Jurkat, Clone E6-1 (cell line): ENCODE results near the gene OR8A1. TPM values are rescaled to one million over a fixed set of nuclear protein-coding genes. Genes with fewer than 3 reads are reported as not detected.

Experiments
- DNase-seq: peaks from one replicate; pipeline ENCODE4 v3.0.0-alpha.2; 2011; ENCODE audit warnings: low read depth, low spot score
- H3K4me3 ChIP-seq: 2 replicates; pipeline ENCODE4 v1.5.1; 2011; ENCODE audit warnings: mild to moderate bottlenecking, low read length, control low read depth, moderate library complexity
- polyA plus RNA-seq: library from polyadenylated mRNA; unstranded; fragments of >200 nt; gene quantifications from one replicate; pipeline ENCODE4 v1.2.1, GENCODE V29; 2012; ENCODE audit warnings: missing spikeins; ENCODE audit not compliant: insufficient read length, insufficient read depth

Gene OR8A1
- not detected for polyA plus RNA-seq

DNA sequence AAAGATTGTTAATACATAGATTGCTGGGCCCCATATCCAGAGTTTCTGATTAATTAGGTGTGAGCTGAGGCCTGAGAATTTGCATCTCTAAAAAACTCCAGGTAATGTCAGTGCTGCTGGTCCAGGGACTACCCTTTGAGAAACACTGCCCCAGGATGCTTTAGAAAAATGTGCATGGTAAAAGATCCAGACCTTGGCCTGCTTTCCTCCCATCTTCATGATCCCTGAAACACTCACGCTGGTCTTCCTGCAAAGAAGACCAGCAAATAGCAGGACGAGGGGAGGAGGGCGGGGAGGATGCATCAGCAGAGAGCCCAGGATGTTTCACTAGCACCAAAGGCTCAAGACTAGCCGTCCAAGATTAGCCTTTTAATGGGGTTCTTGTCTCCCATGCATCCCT, at the start of gene OR8A1:
Gene OR8A1, plus strand, starts transcription at position 301 of the 400 bp plus-strand sequence. CDS start 123 bp downstream, outside the sequence.
- no peak within 1 kb of the TSS for H3K4me3 ChIP-seq
- no peak for DNase-seq

DNA sequence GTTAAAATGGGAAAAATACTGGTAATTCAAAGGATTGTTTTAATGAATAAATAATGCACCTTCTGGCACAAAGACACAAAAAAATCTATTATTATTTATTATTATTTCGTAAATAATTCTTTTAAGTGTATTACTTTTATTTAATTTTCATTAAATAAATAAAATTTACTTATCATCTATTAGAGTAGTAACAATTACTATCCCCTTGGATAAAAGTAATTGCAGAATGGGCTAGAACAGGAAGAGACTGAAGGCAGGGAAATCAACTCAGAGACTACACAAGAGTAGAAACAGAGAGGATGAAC, 49.3 kb upstream of the OR8A1 start:
- H3K4me3 ChIP-seq = no peak overlapping the region
- DNase-seq = no peak

DNA sequence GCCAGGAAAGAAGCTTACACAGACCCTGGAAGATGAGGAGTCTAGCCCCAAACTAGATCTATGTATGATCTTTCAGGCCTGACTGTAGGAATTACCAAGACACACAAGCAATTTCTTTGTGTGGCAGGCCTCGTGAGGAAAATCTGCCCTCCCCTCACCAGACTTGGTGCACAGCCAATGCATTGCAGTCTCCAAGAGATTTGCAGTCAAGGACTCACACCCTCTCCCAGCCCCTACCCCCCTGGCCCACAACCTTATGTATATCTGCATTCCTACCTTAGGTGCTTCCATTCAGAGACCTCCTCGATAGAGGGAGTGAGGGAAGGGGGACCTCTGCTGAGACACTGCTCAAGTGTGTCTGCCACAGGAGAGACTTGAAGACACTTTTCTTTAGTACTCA, 36.2 kb upstream of the OR8A1 start:
- H3K4me3 ChIP-seq = no peak overlapping the region
- DNase-seq = no peak

DNA sequence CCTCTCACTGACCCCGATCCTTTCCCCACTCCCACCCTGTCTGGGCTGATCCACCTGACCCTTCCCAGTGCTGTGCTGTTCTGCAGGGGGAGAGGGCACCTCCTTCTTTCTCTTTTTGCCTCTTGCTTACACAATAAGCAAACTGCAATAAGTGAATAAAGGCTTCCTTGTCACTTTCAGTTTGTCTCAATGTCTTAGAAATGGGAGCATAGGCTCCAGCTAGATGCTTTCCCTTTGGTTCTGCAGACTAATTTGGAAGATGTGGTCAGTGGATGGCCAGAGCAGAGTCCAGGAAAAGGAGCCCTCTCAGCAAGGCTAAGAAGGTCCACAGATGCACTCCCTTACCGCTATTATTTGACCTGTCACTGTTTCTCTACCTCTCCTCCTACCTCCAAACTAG, 35.7 kb upstream of the OR8A1 start:
- no peak for DNase-seq
- H3K4me3 ChIP-seq = no peak overlapping the region

DNA sequence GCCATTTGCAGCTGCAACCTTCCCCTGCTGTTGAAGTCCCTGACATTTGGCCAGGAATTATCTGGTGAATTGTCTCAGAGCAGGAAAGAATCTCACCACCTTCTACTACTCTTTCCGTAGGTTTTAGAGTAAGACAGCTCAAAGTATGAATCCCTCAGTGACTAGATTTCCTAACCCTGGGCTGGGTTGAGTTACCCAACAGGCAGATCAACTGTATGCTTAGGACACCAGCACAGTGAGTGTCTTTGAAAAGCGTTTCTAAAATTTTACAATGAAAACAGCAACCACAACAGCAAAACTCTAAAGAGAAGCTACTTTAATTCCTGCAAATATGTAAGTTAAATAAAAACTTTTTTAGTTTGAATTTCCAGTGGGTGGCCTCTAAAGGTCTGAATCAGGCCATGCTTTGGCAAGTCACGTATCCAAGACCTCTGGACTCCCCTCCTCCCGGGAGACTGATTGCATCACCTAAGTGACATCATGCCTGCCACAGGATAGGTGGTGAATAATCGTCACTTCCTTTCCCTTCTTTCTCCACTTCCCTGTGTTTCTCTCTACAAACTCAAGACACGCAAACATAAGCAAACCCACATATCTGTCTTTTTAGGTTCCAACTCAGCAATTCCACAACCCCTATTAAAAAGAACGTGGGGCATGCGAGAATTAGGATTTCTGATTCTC, 34.1 kb upstream of the OR8A1 start:
- DNase-seq = no peak
- no peak overlapping the region for H3K4me3 ChIP-seq

DNA sequence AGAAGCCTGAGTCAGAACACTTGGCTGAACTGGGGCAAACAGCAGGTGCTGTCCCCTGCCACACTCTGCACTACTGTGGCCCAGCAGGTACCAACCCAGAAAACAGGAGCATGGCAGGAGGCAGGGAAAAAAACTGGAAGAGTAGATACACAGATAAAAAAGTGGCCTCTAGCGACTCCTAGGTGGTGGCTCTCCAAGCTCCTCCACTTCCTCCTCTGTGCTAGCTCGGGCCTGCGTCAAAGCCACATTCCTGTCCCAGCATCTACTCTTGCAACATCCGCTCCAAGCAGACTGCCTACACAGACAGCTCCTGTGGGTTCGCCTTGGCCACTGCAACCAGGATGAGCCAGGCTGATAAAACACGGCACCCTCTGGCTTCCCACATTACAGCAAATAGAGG, 33.3 kb upstream of the OR8A1 start:
- H3K4me3 ChIP-seq = no peak overlapping the region
- DNase-seq = peak; percentile 73

DNA sequence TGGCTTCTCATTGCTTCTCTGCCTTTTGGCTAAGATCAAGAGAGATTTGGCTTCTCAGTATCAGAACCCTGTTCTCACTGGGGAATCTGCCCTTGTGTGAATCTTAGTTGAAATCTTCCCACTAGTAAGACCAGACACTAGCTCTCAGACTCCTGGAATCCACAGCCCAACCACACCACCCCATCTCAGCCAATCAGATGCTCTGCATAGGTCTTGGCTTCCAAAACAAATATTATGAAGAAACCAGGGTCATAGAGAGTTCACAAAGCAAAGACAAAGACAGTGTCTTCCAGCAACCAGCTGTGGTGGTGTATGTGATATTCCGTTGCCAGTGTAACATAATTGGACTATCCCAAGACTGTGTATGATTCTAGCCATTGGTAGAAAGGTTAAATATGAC, 31.8 kb upstream of the OR8A1 start:
- no peak overlapping the region for H3K4me3 ChIP-seq
- DNase-seq = no peak

DNA sequence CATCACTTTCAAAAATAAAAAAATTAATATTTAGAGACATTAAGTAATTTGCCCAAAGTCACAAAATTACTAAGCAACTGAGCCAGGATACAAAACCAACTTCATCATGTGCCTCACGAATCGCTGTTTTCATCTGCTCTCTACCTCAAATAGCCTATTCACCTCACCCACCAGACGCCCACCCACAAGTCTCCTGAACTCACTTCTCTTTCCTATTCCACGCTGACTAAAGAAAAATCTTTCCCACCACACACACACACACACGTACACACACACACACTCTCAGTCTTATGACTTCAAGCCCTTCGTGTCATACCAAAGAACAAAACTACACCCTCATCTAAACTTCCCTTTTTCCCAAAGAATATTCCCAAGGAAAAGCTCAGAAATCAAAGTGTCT, 28.6 kb upstream of the OR8A1 start:
- no peak for DNase-seq
- no peak overlapping the region for H3K4me3 ChIP-seq

DNA sequence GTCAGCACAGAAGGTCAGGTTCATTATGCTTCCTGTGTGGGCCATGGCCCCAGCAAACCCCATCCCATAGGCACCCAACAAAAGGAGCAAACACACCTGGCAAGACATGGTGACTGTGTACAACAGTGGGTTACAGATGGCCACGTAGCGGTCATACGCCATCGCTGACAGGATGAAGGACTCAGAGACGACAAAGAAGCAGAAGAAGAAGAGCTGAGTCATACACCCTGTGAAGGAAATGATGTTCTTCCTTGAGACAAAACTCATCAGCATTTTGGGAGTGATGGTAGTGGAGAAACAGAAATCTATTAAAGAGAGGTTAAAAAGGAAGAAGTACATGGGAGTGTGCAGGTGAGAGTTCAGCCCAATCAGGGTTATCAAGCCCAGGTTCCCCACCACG, 26.7 kb upstream of the OR8A1 start:
- no peak overlapping the region for H3K4me3 ChIP-seq
- no peak for DNase-seq

DNA sequence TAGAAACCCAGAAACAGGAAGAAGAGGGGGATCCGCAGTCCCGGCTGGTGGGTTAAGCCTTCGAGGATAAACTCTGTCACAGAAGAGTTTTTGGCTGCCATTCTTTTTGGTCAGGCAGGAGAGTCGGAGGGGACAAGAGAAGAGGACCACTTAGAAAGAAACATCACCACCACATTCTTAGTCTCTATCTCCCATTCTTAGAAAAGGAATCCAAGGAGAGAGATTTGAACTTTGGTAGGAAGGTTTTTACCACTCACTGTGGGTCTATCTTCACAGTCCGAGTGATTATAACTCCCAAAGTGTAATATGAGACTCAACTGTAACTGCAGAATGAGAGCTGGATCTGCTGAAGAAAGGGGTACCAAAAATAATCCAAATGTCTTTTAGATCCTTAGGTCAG, 26.2 kb upstream of the OR8A1 start, which contains the start of gene OR8B12:
Gene OR8B12, minus strand, starts transcription at position 101 of the 400 bp plus-strand sequence. Its CDS starts 0 bp downstream, at position 101.
- no peak for DNase-seq
- H3K4me3 ChIP-seq = no peak within 1 kb of the TSS

DNA sequence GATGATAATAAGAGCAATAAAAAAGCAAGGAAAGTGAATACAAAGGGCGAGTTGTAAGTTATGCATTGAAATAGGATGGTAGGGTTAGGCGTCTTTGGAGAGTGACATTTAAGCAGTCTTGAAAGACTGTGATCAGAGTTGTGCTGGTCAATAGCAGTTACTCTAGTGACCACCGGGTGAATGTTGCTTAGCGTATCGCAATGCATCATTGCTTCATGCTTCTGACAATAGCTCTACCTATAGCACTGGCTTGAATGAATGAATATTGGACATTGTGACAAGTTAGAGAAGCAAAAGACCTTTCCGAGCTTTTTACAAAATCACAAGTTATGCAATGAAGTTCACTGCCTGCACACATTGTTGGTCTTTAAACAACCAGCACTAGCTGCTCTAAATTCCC, 18.6 kb upstream of the OR8A1 start:
- no peak for DNase-seq

DNA sequence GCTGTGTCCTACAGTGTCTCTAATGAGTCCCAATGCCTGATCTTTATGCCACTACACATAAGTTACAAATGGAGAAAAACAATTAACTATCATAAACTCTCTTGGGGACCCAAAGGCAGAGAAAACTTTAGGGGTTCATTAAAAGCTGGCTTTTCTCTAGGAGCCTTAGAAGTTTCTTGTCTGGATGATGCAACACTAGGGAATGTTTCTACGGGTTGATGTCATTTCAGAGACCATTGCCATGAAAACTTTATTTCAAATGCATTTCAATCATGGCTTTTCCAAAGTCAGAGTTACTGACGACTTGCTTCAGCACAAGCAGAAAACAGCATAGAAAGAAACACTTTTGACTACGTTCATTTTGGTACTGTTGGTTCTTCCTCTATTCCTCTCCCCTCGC, 17.8 kb upstream of the OR8A1 start:
- no peak for DNase-seq
- H3K4me3 ChIP-seq = no peak overlapping the region

More for the DNA sequence above, 18.6 kb upstream of the OR8A1 start:
- H3K4me3 ChIP-seq = no peak overlapping the region

DNA sequence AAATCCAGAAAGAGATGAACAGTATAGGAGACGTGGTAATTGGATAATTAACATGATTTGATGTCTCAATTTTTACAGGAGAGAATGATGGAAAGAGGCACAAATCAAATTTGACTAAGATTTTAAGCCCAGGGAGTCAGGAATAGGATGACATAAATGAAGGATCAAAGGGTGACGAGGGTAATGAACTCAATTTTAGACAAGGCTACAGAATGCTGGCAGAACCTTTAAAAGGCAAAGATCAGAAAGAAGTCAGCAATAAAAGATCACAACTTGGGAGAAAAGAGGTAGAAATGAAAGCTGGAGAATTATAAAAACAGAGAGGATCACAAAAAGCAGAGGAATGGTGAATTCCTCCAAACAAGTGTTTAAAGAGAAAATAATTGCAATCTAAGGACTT, 13.0 kb upstream of the OR8A1 start:
- H3K4me3 ChIP-seq = no peak overlapping the region
- no peak for DNase-seq

DNA sequence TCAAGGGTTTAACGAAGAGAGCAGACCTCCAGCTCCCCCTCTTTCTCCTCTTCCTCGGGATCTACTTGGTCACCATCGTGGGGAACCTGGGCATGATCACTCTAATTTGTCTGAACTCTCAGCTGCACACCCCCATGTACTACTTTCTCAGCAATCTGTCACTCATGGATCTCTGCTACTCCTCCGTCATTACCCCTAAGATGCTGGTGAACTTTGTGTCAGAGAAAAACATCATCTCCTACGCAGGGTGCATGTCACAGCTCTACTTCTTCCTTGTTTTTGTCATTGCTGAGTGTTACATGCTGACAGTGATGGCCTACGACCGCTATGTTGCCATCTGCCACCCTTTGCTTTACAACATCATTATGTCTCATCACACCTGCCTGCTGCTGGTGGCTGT, 363 bp downstream of the OR8A1 start:
- no peak overlapping the region for H3K4me3 ChIP-seq
- no peak for DNase-seq

DNA sequence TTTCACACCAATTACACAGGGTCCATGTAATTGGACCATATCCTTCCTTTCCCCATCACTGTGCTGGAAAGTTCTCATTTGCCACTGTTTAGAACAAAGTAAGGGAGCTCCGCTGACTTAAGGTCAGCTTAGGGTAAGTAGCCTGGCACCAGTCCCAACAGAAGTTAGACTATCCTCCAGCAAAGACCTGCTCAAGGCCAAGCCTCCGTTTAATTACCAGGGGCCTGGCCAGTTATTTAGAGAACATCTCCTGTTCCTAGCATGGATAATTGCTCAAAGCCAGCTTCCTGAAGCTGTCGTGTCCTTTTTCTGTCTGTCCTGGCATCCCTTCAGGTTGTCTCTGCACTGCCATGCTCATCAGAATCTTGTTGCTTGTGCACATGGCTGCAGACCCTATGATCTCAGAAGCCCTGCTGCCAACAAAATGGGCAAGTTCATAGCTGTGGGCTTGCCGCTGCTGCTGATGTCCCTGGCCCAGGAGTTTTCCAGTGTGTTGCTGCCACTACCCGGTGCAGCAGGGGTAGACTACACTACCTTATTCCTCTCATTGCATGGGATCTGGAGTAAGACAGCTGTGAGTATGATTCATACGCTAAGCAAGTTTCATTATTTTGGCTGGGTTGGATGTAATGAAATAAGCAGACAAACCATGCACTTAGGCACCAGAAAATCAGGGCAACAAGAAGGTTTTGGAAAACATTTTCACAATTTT, 8.1 kb downstream of the OR8A1 start:
- no peak for DNase-seq
- H3K4me3 ChIP-seq = no peak overlapping the region

DNA sequence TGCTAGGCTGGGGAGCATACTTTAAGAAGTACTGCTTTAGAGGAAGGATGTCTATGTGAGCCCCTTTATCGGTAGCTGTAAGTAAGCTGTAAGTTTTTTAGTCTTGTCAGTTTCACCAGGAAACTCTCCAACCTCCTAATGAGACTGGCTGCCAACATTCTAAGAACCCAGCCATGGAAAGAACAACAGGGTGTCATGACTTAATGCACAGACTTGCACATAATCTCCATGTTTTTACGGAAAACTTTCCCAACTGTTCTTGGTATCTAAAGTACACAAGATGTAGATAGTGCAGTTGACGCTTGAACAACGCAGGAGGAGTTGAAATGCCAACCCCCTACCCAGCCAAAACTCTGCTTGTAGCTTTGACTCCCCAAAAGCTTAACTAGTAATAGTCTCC, 9.0 kb downstream of the OR8A1 start:
- H3K4me3 ChIP-seq = no peak overlapping the region
- no peak for DNase-seq

DNA sequence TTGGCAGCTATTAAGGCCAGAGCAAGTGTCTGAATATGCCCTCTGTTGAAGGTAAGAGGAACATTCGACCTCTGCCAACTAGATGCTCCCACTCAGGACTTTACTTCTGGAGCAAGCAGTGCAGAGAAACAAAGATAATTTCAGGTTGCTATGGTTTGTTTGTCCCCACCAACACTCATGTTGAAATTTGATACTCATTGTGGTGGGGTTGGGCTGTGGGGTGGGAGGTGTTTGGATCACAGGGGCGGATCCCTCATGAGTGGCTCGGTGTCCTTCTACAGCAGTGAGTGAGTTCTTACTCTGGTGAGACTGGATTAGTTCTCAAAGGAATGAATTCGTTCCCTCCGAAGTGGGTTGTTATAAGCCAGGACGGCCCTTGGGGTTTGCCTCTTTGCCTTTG, 12.0 kb downstream of the OR8A1 start:
- DNase-seq = no peak
- no peak overlapping the region for H3K4me3 ChIP-seq

DNA sequence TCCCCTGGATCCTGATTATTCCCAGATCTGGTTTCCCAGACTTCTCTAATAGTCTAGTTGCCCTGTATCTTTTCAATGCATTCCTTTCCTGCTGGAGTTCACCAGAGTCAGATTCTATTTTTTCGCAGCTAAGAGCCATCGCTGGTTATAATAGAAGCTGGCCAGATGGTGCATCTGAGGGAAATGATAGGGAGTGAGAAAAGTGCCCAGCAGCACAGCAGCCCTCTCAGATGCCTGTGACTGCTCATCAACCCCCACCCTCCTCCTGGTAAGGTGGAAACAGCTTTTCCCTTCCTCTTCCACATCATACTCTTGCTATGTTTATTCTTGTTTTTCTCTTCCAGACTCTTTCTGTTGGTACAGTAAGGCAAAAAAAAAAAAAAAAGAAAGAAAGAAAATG, 12.8 kb downstream of the OR8A1 start:
- no peak for DNase-seq
- no peak overlapping the region for H3K4me3 ChIP-seq

DNA sequence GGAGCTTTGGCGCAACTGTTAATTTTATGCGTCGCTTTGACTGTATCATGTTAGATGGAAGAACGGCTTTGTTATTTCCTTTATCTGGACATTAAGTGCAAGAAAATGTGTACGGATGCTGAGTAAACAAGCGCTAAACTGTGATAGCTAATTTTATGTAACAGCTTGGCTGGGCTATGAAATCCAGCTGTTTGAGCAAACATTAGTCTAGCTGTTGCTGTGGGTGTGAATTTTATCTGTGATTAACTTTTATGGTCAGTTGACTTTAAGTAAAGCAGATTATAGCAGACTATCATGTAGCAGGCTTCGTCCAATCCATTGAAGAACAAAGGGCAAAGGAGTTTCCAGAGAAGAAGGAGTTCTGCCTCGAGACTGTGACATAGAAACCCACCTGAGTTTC, 14.0 kb downstream of the OR8A1 start:
- no peak overlapping the region for H3K4me3 ChIP-seq
- no peak for DNase-seq

DNA sequence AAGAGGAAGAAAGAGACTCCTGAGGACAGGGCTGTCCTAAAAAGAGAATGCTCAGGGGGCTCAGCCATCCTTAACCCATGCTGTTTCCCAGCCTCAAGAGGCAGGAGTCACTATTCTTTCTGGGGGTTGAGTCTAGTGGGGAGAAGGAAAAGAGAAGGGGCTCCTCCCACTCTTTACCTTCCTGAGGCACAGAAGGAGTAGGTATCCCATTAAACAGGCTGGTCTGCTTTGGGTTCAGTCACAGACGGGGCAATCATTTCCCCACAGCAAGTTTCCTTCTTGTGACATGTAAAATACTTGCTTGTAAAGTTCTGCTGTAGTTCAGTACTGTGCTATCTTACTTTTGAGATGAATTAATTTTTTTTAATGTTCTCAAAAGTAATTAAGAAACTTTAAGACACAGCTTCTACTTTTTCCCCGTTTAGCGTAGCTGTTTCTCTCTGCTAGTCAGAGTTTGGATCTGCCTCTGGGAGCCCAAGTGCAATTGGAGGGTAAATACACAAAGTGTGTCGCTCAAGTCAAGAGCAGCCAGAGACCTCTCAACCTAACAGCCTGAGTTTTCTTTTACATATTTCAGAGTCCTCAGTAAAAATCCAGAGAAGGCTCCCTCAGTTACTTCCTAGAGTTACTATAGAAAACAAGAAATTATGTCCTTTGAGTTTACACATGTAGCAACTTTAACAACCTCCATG, 15.0 kb downstream of the OR8A1 start:
- H3K4me3 ChIP-seq = no peak overlapping the region
- no peak for DNase-seq
